DOHH2 (cell line): Measurements from ENCODE around the gene PLEKHG7.
"Not testable (repeated sequence)": the region's sequence is repeated elsewhere in the genome, so short reads cannot be mapped to it uniquely, and the experiment has no call there.

Experiments used
- H3F3A ChIP-seq: fragments of 200-600 bp; sonication (generic), shearing (Covaris generic); 2 replicates; pipeline ENCODE4 v1.6.0; 2016; ENCODE audit warnings: antibody characterized with exemption, mild to moderate bottlenecking; ENCODE audit not compliant: control insufficient read depth, insufficient read depth
- H3K27ac ChIP-seq: fragments of 200-600 bp; sonication (generic); 2 replicates; pipeline ENCODE4 v1.5.1; 2014; ENCODE audit warnings: low read depth, mild to moderate bottlenecking, low read length, moderate library complexity
- H3K27me3 ChIP-seq: fragments of 200-600 bp; sonication (generic); 2 replicates; pipeline ENCODE4 v1.6.1; 2014; ENCODE audit warnings: mild to moderate bottlenecking, low read length, mixed read lengths; ENCODE audit not compliant: control insufficient read depth
- H3K36me3 ChIP-seq: fragments of 200-600 bp; sonication (generic); 2 replicates; pipeline ENCODE4 v1.6.1; 2014; ENCODE audit warnings: mild to moderate bottlenecking, low read length, moderate library complexity, mixed read lengths; ENCODE audit not compliant: control insufficient read depth
- H3K4me1 ChIP-seq: fragments of 200-600 bp; sonication (generic); 2 replicates; pipeline ENCODE4 v1.6.1; 2014; ENCODE audit warnings: mild to moderate bottlenecking, low read length, mixed read lengths; ENCODE audit not compliant: control insufficient read depth
- H3K4me2 ChIP-seq: fragments of 200-600 bp; sonication (generic); 2 replicates; pipeline ENCODE4 v1.6.0; 2014; ENCODE audit warnings: mild to moderate bottlenecking, low read length, moderate library complexity
- H3K4me3 ChIP-seq: fragments of 200-600 bp; sonication (generic); 2 replicates; pipeline ENCODE4 v1.5.1; 2014; ENCODE audit warnings: mild to moderate bottlenecking, low read length, mixed read lengths
- H3K79me2 ChIP-seq: fragments of 200-600 bp; sonication (generic); 2 replicates; pipeline ENCODE4 v1.6.1; 2014; ENCODE audit warnings: mild to moderate bottlenecking, low read length, mixed read lengths; ENCODE audit not compliant: control insufficient read depth
- H3K9me2 ChIP-seq: fragments of 200-600 bp; sonication (generic); replicated peaks from 2 replicates; pipeline ENCODE4 v1.6.1; 2014; ENCODE audit warnings: mild to moderate bottlenecking, low read length, mixed read lengths; ENCODE audit not compliant: control insufficient read depth
- H3K9me3 ChIP-seq: fragments of 200-600 bp; sonication (generic); 2 replicates; pipeline ENCODE4 v1.6.1; 2014; ENCODE audit warnings: antibody characterized with exemption, low read length, mixed read lengths; ENCODE audit not compliant: control insufficient read depth, insufficient read depth
- H4K20me1 ChIP-seq: fragments of 200-600 bp; sonication (generic); 2 replicates; pipeline ENCODE4 v1.6.0; 2014; ENCODE audit warnings: low read depth, mild to moderate bottlenecking, antibody characterized with exemption, low read length, moderate library complexity; ENCODE audit not compliant: control insufficient read depth, insufficient read depth
- CTCF ChIP-seq: fragments of 200-600 bp; sonication (generic); IDR thresholded peaks from one replicate; pipeline ENCODE4 v1.5.1; 2014; ENCODE audit warnings: antibody characterized with exemption, mild to moderate bottlenecking, low read depth, low read length; ENCODE audit not compliant: poor library complexity, severe bottlenecking
- EZH2phosphoT487 ChIP-seq: fragments of 200-600 bp; sonication (generic); IDR thresholded peaks from 2 replicates; pipeline ENCODE4 v1.6.1; 2017; ENCODE audit warnings: borderline replicate concordance, mild to moderate bottlenecking, antibody characterized with exemption, low read length, moderate library complexity, mixed read lengths

Gene PLEKHG7

GRCh38 chr12:92702754-92703679 is at the start of gene PLEKHG7:
TSS of gene PLEKHG7 (plus strand) at chr12:92702989. CDS start at chr12:92706632, 3,643 bp downstream.
- Histone ChIP-seq H3K4me1 (peaks cover 14% of the 10 kb centered on the region), H4K20me1 (no peaks in the 10 kb centered on the region), H3K9me3 (no peaks in the 10 kb centered on the region), H3K27me3 (no peaks in the 10 kb centered on the region), H3F3A (no peaks in the 10 kb centered on the region), H3K27ac (no peak within 1 kb of the TSS), H3K4me2 (peak within 1 kb of the TSS; percentile 39), H3K9me2 (no peaks in the 10 kb centered on the region), H3K4me3 (peak within 1 kb of the TSS; percentile 19), H3K36me3 (no peaks in the 10 kb centered on the region), H3K79me2 (no peaks in the 10 kb centered on the region)
- TF ChIP-seq EZH2phosphoT487 (no peak), CTCF (no peak)

- not testable (repeated sequence) for H3K4me1 ChIP-seq, H3K36me3 ChIP-seq, H3K9me2 ChIP-seq, H3K4me3 ChIP-seq, H3K4me2 ChIP-seq, H3K9me3 ChIP-seq, H3K79me2 ChIP-seq, H3K27me3 ChIP-seq, H3K27ac ChIP-seq, H4K20me1 ChIP-seq, H3F3A ChIP-seq
These were observed 48.5 kb upstream of the PLEKHG7 start for GRCh38 chr12:92654256-92654655.

GRCh38 chr12:92654929-92655328 is 47.9 kb upstream of the PLEKHG7 start:
- TF ChIP-seq CTCF = no peak
- no peak for TF ChIP-seq EZH2phosphoT487
- Histone ChIP-seq H3F3A (no peaks in the 10 kb centered on the region), H3K4me2 (no peak overlapping the region), H3K9me3 (no peaks in the 10 kb centered on the region), H3K9me2 (no peaks in the 10 kb centered on the region), H3K4me3 (no peak overlapping the region), H4K20me1 (no peaks in the 10 kb centered on the region), H3K27ac (no peak overlapping the region), H3K79me2 (no peaks in the 10 kb centered on the region), H3K36me3 (no peaks in the 10 kb centered on the region), H3K27me3 (no peaks in the 10 kb centered on the region), H3K4me1 (no peaks in the 10 kb centered on the region)

- Histone ChIP-seq H3K9me3 (no peaks in the 10 kb centered on the region), H3K27ac (no peak overlapping the region), H3K4me2 (no peak overlapping the region), H4K20me1 (no peaks in the 10 kb centered on the region), H3K4me3 (no peak overlapping the region), H3K4me1 (no peaks in the 10 kb centered on the region), H3K27me3 (no peaks in the 10 kb centered on the region), H3K79me2 (no peaks in the 10 kb centered on the region), H3K36me3 (no peaks in the 10 kb centered on the region), H3F3A (no peaks in the 10 kb centered on the region), H3K9me2 (no peaks in the 10 kb centered on the region)
- TF ChIP-seq CTCF (no peak), EZH2phosphoT487 (no peak)
These were observed 45.9 kb upstream of the PLEKHG7 start for GRCh38 chr12:92656911-92657310.
